Measurements from ENCODE around the gene TNNT3.

The TNNT3 gene

DNA sequence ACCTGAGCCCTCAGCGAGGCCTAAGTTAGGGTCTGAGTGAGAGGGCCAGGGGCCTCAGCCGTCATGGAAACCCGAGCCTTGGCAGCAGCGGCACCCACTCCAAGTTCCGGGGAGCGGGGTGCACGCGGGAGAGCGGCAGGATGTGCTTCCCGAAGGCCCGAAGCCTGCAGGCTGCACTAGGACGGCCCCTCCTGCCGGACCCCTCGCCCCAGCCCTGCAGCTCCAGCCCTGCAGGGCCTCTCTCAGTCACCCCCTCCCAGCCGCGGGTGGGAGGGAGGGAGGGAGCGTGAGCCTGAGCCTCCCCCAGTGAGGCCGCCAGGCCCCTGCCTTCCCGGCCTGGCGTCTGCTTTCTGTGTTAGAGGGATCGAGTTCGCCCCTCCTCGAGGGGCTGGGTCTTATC, 50.3 kb downstream of the TNNT3 start:
- no peak for DNase-seq
- H3K4me1 ChIP-seq (ENCODE audit: low read length), result no peaks in the 10 kb centered on the region
- no peak overlapping the region for H2AFZ ChIP-seq (ENCODE audit: low read length)
- no peak overlapping the region for H3K4me3 ChIP-seq (ENCODE audit: low read length)
- no peaks in the 10 kb centered on the region for H3K36me3 ChIP-seq (replicated peaks; ENCODE audit: insufficient read depth, low read length)
- H3K27ac ChIP-seq (ENCODE audit: low read length), result no peak overlapping the region
- no peaks in the 10 kb centered on the region for H3K79me2 ChIP-seq (ENCODE audit: low read length)
- no peaks in the 10 kb centered on the region for H4K20me1 ChIP-seq (ENCODE audit: insufficient read depth, low read length)
- no peaks in the 10 kb centered on the region for H3K27me3 ChIP-seq (replicated peaks; ENCODE audit: insufficient read depth, low read length)
- no peak overlapping the region for H3K9ac ChIP-seq (ENCODE audit: low read length)
- H3K4me2 ChIP-seq (ENCODE audit: low read depth, low read length), result no peak overlapping the region
- H3F3A ChIP-seq (ENCODE audit: insufficient read depth, low read length), result no peaks in the 10 kb centered on the region
- TF ChIP-seq EZH2 (optimal IDR thresholded peaks at IDR 0.05; ENCODE audit: low read depth, low read length) (no peak), EZH2phosphoT487 (IDR thresholded peaks at IDR 0.05; ENCODE audit: low read length) (no peak)
- TF ChIP-seq, protein P1, sequence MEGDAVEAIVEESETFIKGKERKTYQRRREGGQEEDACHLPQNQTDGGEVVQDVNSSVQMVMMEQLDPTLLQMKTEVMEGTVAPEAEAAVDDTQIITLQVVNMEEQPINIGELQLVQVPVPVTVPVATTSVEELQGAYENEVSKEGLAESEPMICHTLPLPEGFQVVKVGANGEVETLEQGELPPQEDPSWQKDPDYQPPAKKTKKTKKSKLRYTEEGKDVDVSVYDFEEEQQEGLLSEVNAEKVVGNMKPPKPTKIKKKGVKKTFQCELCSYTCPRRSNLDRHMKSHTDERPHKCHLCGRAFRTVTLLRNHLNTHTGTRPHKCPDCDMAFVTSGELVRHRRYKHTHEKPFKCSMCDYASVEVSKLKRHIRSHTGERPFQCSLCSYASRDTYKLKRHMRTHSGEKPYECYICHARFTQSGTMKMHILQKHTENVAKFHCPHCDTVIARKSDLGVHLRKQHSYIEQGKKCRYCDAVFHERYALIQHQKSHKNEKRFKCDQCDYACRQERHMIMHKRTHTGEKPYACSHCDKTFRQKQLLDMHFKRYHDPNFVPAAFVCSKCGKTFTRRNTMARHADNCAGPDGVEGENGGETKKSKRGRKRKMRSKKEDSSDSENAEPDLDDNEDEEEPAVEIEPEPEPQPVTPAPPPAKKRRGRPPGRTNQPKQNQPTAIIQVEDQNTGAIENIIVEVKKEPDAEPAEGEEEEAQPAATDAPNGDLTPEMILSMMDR (IDR thresholded peaks at IDR 0.05; ENCODE audit: low read length), result no peak
- H3K9me2 ChIP-seq (replicated peaks; ENCODE audit: insufficient read depth, low read length), result no peaks in the 10 kb centered on the region
- H3K9me3 ChIP-seq (replicated peaks; ENCODE audit: insufficient read depth, low read length), result no peaks in the 10 kb centered on the region

DNA sequence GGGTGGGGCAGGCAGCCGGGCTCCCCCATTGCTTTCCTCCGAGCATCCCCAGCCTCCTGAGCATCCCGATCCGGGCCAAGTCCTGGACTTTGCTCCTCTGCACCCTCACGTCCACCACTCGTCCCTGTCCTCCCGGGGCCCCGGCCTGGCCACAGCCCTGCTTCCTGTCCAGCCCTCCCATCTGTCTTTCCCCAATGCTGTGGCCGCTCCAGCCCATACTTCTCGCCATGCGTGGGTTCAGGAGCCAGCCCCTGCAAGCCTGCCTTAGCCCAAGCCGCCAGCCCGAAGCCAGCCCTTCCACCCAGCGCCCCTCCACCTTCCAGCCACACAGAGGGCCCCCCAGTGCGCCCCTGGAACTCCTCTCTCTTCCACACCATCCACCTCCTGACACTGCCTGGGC, 51.5 kb downstream of the TNNT3 start:
- no peaks in the 10 kb centered on the region for H3K4me1 ChIP-seq (ENCODE audit: low read length)
- H3K27ac ChIP-seq (ENCODE audit: low read length), result no peak overlapping the region
- H3K9ac ChIP-seq (ENCODE audit: low read length), result no peak overlapping the region
- TF ChIP-seq, protein P1 (IDR thresholded peaks at IDR 0.05; ENCODE audit: low read length), result no peak
- TF ChIP-seq EZH2phosphoT487 (IDR thresholded peaks at IDR 0.05; ENCODE audit: low read length) (no peak), EZH2 (optimal IDR thresholded peaks at IDR 0.05; ENCODE audit: low read depth, low read length) (no peak)
- no peaks in the 10 kb centered on the region for H3K9me2 ChIP-seq (replicated peaks; ENCODE audit: insufficient read depth, low read length)
- no peak for DNase-seq
- H3K4me3 ChIP-seq (ENCODE audit: low read length), result no peak overlapping the region
- no peaks in the 10 kb centered on the region for H3F3A ChIP-seq (ENCODE audit: insufficient read depth, low read length)
- H3K4me2 ChIP-seq (ENCODE audit: low read depth, low read length), result no peak overlapping the region
- no peaks in the 10 kb centered on the region for H4K20me1 ChIP-seq (ENCODE audit: insufficient read depth, low read length)
- H3K27me3 ChIP-seq (replicated peaks; ENCODE audit: insufficient read depth, low read length), result no peaks in the 10 kb centered on the region
- no peaks in the 10 kb centered on the region for H3K79me2 ChIP-seq (ENCODE audit: low read length)
- no peak overlapping the region for H2AFZ ChIP-seq (ENCODE audit: low read length)
- no peaks in the 10 kb centered on the region for H3K36me3 ChIP-seq (replicated peaks; ENCODE audit: insufficient read depth, low read length)
- H3K9me3 ChIP-seq (replicated peaks; ENCODE audit: insufficient read depth, low read length), result no peaks in the 10 kb centered on the region

DNA sequence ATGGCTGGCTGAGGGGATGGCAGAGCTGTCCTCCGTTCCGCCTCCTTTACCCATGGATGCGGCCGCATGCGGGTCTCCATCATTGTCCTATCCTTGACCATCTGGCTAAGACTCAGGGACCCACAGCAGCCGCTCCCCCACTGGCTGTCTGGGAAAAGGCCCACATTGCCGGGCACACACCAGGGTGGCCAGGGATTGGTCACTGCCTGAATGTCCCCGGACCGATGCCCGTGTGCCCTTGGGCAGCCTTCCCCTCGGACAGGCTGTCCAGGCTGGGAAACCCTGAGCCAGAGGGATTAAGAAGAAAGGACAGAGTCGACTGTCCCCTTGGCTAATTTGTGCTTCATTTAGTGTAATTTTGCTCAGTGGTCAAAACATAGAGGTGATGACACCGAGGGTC, 55.7 kb downstream of the TNNT3 start:
- no peak overlapping the region for H3K27ac ChIP-seq (ENCODE audit: low read length)
- H3K4me3 ChIP-seq (ENCODE audit: low read length), result no peak overlapping the region
- H3K9me2 ChIP-seq (replicated peaks; ENCODE audit: insufficient read depth, low read length), result no peaks in the 10 kb centered on the region
- H3K27me3 ChIP-seq (replicated peaks; ENCODE audit: insufficient read depth, low read length), result no peaks in the 10 kb centered on the region
- no peaks in the 10 kb centered on the region for H3K36me3 ChIP-seq (replicated peaks; ENCODE audit: insufficient read depth, low read length)
- H3K4me2 ChIP-seq (ENCODE audit: low read depth, low read length), result no peak overlapping the region
- H2AFZ ChIP-seq (ENCODE audit: low read length), result no peak overlapping the region
- no peak for DNase-seq
- H3K4me1 ChIP-seq (ENCODE audit: low read length), result no peaks in the 10 kb centered on the region
- no peaks in the 10 kb centered on the region for H3F3A ChIP-seq (ENCODE audit: insufficient read depth, low read length)
- H3K79me2 ChIP-seq (ENCODE audit: low read length), result no peaks in the 10 kb centered on the region
- TF ChIP-seq, protein P1 (IDR thresholded peaks at IDR 0.05; ENCODE audit: low read length), result no peak
- TF ChIP-seq EZH2 (optimal IDR thresholded peaks at IDR 0.05; ENCODE audit: low read depth, low read length) (no peak), EZH2phosphoT487 (IDR thresholded peaks at IDR 0.05; ENCODE audit: low read length) (no peak)
- H4K20me1 ChIP-seq (ENCODE audit: insufficient read depth, low read length), result no peaks in the 10 kb centered on the region
- no peaks in the 10 kb centered on the region for H3K9me3 ChIP-seq (replicated peaks; ENCODE audit: insufficient read depth, low read length)
- no peak overlapping the region for H3K9ac ChIP-seq (ENCODE audit: low read length)
